Breast epithelium (tissue), 4 donors: ENCODE results near the gene ALKAL2. TPM values are rescaled to one million over a fixed set of nuclear protein-coding genes. Genes with fewer than 3 reads are reported as not detected.
A peak's percentile ranks its signal among the peaks of the same experiment; 100 is the strongest.

Experiments
- DNase-seq, 2 donors: peaks; one replicate each; pipeline ENCODE4 v3.0.0-alpha.2; 2019; ENCODE audit warnings: low spot score in 2 of 2
- H3K27ac ChIP-seq, 2 donors: fragments of 200-600 bp; sonication (generic) in 1 of 2; one replicate each; pipeline ENCODE4 v1.5.1; 2016 to 2019; ENCODE audit warnings: mild to moderate bottlenecking in 1 of 2
- H3K27me3 ChIP-seq, 2 donors: fragments of 200-600 bp; sonication (generic) in 1 of 2; one replicate each; pipeline versions ENCODE4 v1.5.1 to v1.6.0; 2017 to 2019; ENCODE audit warnings: control low read depth in 1 of 2, mild to moderate bottlenecking in 1 of 2
- H3K36me3 ChIP-seq: fragments of 200-600 bp; one replicate; pipeline ENCODE4 v1.5.1; 2019
- H3K4me1 ChIP-seq, 2 donors: fragments of 200-600 bp; sonication (generic); one replicate each; pipeline ENCODE4 v1.5.1; 2016 to 2019; ENCODE audit warnings: control low read depth in 1 of 2
- H3K4me3 ChIP-seq, 3 donors: fragments of 200-600 bp; sonication (generic); 1 replicate in 2 of 3; 2 replicates in 1 of 3; pipeline ENCODE4 v1.5.1; 2016 to 2019; ENCODE audit warnings: mild to moderate bottlenecking in 3 of 3, moderate library complexity in 2 of 3
- H3K9me3 ChIP-seq, 2 donors: fragments of 200-600 bp; sonication (generic) in 1 of 2; one replicate each; pipeline ENCODE4 v1.5.1; 2016 to 2019; ENCODE audit warnings: control low read depth in 1 of 2
- CTCF ChIP-seq, 3 donors: fragments of 450-650 bp; IDR thresholded peaks; one replicate each; pipeline ENCODE4 v1.5.1; 2016 to 2017; ENCODE audit warnings: antibody characterized with exemption in 3 of 3, mild to moderate bottlenecking in 3 of 3, moderate library complexity in 3 of 3
- POLR2A ChIP-seq: fragments of 450-650 bp; IDR thresholded peaks from one replicate; pipeline ENCODE4 v1.6.1; 2016; ENCODE audit warnings: antibody characterized with exemption, mild to moderate bottlenecking, moderate library complexity
- POLR2AphosphoS5 ChIP-seq, 3 donors: sonication (generic); formaldehyde crosslinking; IDR thresholded peaks; one replicate each; pipeline ENCODE4 v1.6.1; 2017; ENCODE audit warnings: antibody characterized with exemption in 3 of 3
- intact Hi-C: fragments of 100-400 bp; cut with DNase I; formaldehyde crosslinking; loops from one replicate; pipeline ENCODE4 v1.15.1; 2023; ENCODE audit warnings: low total_unique reads
- total RNA-seq, 3 donors: library from RNA; depleted of rRNA; stranded (reverse); fragments of >200 nt; gene quantifications; one replicate each; pipeline ENCODE4 v1.1.0, GENCODE V29; 2016

ALKAL2 gene
- total RNA-seq, 3 donors from 2014 or later = 10.1 to 26.4 (median 16.1) TPM

GRCh38 chr2:286774-287392 lies 1.0 kb downstream of the ALKAL2 start:
- Histone ChIP-seq H3K27me3 (peaks cover 0 to 28% of the 10 kb centered on the region in 2 donors), H3K4me1 (no peaks in the 10 kb centered on the region), H3K36me3 (no peaks in the 10 kb centered on the region), H3K27ac (no peak overlapping the region), H3K4me3 (peak overlapping the region; percentile 41 to 68 (median 48)), H3K9me3 (no peaks in the 10 kb centered on the region)
- intact Hi-C loops = no loop called here
- no peak for DNase-seq
- no peak for TF ChIP-seq CTCF (IDR thresholded peaks at IDR 0.05)
- no peak for TF ChIP-seq POLR2AphosphoS5 (IDR thresholded peaks at IDR 0.05)
- no peak for TF ChIP-seq POLR2A

GRCh38 chr2:286035-286434 lies 1.9 kb downstream of the ALKAL2 start:
- intact Hi-C loops = no loop called here
- no peak overlapping the region for H3K27ac ChIP-seq

GRCh38 chr2:285531-285930 lies 2.4 kb downstream of the ALKAL2 start:
- no peak overlapping the region for H3K4me3 ChIP-seq
- no peaks in the 10 kb centered on the region for H3K4me1 ChIP-seq
- intact Hi-C loops = no loop called here
- no peaks in the 10 kb centered on the region for H3K9me3 ChIP-seq
- no peak for DNase-seq
- no peak overlapping the region for H3K27ac ChIP-seq
- TF ChIP-seq POLR2A = no peak
- TF ChIP-seq CTCF (IDR thresholded peaks at IDR 0.05) = no peak
- TF ChIP-seq POLR2AphosphoS5 (IDR thresholded peaks at IDR 0.05) = no peak
- H3K36me3 ChIP-seq = peaks cover under 1% of the 10 kb centered on the region
- peaks cover 0 to 28% of the 10 kb centered on the region in 2 donors for H3K27me3 ChIP-seq

More at GRCh38 chr2:286035-286434, 1.9 kb downstream of the ALKAL2 start:
- Histone ChIP-seq H3K4me1 (no peaks in the 10 kb centered on the region), H3K9me3 (no peaks in the 10 kb centered on the region), H3K27me3 (peaks cover 0 to 28% of the 10 kb centered on the region in 2 donors), H3K4me3 (no peak overlapping the region), H3K36me3 (no peaks in the 10 kb centered on the region)
- no peak for DNase-seq
- TF ChIP-seq POLR2AphosphoS5 (IDR thresholded peaks at IDR 0.05) (no peak), CTCF (IDR thresholded peaks at IDR 0.05) (no peak), POLR2A (no peak)

GRCh38 chr2:284896-285492 lies 2.9 kb downstream of the ALKAL2 start:
- H3K9me3 ChIP-seq = no peaks in the 10 kb centered on the region
- H3K36me3 ChIP-seq = peaks cover 6% of the 10 kb centered on the region
- H3K4me3 ChIP-seq = no peak overlapping the region
- intact Hi-C loops = no loop called here
- H3K27ac ChIP-seq = no peak overlapping the region
- no peak for TF ChIP-seq POLR2A
- no peak for TF ChIP-seq POLR2AphosphoS5 (IDR thresholded peaks at IDR 0.05)
- TF ChIP-seq CTCF (IDR thresholded peaks at IDR 0.05) = no peak
- DNase-seq = no peak
- peaks cover 0 to 28% of the 10 kb centered on the region in 2 donors for H3K27me3 ChIP-seq
- no peaks in the 10 kb centered on the region for H3K4me1 ChIP-seq

- intact Hi-C loops = no loop called here
- DNase-seq = no peak
- Histone ChIP-seq H3K36me3 (peaks cover 6% of the 10 kb centered on the region), H3K27ac (no peak overlapping the region), H3K4me1 (no peaks in the 10 kb centered on the region), H3K27me3 (peaks cover 0 to 24% of the 10 kb centered on the region in 2 donors), H3K9me3 (no peaks in the 10 kb centered on the region), H3K4me3 (no peak overlapping the region)
- TF ChIP-seq CTCF (IDR thresholded peaks at IDR 0.05) (no peak), POLR2AphosphoS5 (IDR thresholded peaks at IDR 0.05) (no peak), POLR2A (no peak)
These were observed 3.7 kb downstream of the ALKAL2 start for GRCh38 chr2:283996-284794.
